GM21447 (cell line): ENCODE data around the gene PDE11A.

ENCODE experiments used
- ATAC-seq: cut with Tn5 transposase; IDR thresholded peaks from one replicate; pipeline ENCODE4 v1.9.1; 2021; ENCODE audit not compliant: unreplicated experiment

The PDE11A gene

GRCh38 chr2:177582000-177582399, 490.6 kb downstream of the PDE11A start:
- ATAC-seq: no peak

DNA sequence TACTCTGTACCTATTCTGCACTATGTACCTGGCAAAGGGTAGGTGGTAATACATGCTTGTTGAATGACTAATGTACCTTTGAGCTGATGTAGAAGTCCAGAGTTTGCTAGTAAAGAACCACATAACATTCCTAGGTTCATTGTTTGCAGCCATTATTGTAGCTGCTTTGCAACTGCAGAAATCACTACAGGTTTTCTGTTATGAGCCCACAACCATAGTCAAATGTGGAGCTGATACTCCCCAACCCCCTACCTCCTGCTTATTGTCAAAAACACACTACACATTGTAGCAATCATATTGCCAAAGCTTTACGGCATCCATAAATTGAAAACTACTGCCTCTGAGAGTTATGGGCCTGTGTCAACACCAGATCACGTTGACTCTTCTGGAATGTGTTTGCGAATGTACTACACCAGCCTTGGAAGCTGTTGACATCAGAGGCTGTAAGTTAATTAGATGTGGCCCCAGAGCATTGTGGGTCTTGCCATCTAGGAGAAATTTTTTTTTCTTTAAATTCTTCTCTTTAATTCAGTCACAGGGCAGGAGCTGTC, 493.0 kb downstream of the PDE11A start:
- ATAC-seq: no peak

DNA sequence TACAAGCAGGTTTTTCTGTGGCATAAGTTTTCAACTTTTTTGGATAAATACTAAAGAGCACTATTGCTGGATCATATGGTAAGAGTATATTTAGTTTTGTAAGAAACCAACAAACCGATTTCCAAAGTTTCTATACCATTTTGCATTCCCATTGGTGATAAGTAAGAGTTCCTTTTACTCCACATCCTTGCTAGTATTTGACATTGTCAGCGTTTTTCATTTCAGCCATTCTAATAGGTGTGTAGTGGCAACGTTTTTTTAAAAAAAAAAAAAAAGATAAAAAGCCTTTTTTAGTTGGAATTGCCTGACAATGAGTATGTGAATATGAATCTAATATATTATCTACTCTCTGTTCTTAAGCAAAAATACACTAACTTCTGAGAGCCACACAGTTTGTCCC, 494.1 kb downstream of the PDE11A start:
- ATAC-seq: no peak

DNA sequence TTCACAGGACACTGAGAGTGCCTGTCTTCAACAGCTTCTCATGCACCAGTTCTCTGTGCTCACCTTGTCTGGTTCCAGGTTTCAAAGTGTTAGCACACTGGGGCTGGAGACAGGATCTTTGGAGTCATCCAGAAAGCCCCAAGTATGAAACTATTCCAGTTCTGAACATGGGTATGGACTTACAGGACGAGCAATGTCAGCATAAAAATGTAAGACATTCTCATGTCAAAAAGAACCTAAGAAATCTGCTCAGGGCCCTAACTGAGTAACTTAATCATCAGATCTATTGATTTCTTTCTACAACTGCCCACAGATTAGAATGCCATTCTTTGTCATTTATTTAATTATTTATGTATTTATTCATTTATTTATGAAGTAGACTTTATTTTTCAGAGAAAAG, 495.5 kb downstream of the PDE11A start:
- ATAC-seq: no peak

GRCh38 chr2:177575358-177575757, 497.2 kb downstream of the PDE11A start:
- ATAC-seq: no peak

DNA sequence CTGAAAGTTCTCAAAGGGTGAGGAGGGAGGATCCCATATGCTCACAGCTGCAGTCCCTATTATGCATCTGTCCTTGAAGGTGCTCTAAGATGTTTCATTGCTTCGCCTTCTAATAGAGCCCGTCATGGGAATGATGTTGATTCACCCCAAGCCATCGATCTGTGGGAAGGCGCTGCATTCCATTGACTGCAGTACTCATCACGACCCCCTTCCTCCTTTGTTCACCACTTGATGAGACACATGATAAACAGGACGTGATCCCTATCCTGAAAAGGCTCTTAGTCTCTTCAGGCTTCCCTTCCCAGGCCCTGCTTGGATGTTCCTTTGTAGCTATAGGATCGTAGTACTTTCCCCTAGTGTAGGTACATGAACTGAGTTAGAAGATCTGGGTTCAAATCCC, 498.2 kb downstream of the PDE11A start:
- no peak for ATAC-seq
